T47D (cell line): ENCODE results near the gene FLAD1.

Source experiments
- DNase-seq, 2 experiments: peaks; one replicate each; pipeline versions ENCODE4 v3.0.0 to v3.0.0-alpha.2; 2011 to 2012; ENCODE audit warnings: low read depth in 1 of 2, low spot score in 1 of 2
- JUND ChIP-seq: IDR thresholded peaks from 2 replicates; pipeline ENCODE4 v1.6.1; 2012; ENCODE audit warnings: low read depth
- in situ Hi-C: cut with HindIII; loops from 2 replicates; pipeline ENCODE4 v1.10.0; 2016; ENCODE audit warnings: low sequenced_read_pairs, low pct_unique_long_range_greater_than_20kb

Gene FLAD1

GRCh38 chr1:154964359-154964758 is 18.8 kb upstream of the FLAD1 start:
- in situ Hi-C loops = no loop called here
- no peak for DNase-seq
- no peak for TF ChIP-seq JUND

GRCh38 chr1:154966111-154966510 is 17.0 kb upstream of the FLAD1 start:
- no peak for DNase-seq
- in situ Hi-C loops = no loop called here
- TF ChIP-seq JUND = no peak

GRCh38 chr1:154967331-154967950 is 15.7 kb upstream of the FLAD1 start:
- peak in 1 of 2 experiments; percentile 60 for DNase-seq
- TF ChIP-seq JUND = no peak
- in situ Hi-C loops = no loop called here

GRCh38 chr1:154968731-154969130 is 14.4 kb upstream of the FLAD1 start:
- TF ChIP-seq JUND = no peak
- no peak for DNase-seq
- in situ Hi-C loops = no loop called here

- in situ Hi-C loops = no loop called here
- TF ChIP-seq JUND = no peak
- no peak for DNase-seq
Measured at GRCh38 chr1:154969246-154969645, 13.9 kb upstream of the FLAD1 start.

GRCh38 chr1:154969860-154970452 is 13.2 kb upstream of the FLAD1 start:
- DNase-seq = no peak
- no peak for TF ChIP-seq JUND
- in situ Hi-C loops = no loop called here

GRCh38 chr1:154970631-154971340 is 12.4 kb upstream of the FLAD1 start, which contains the start of gene SHC1:
TSS of gene SHC1 (minus strand) at chr1:154970747. CDS start at chr1:154970526, 221 bp downstream.
- in situ Hi-C loops = no loop called here
- DNase-seq = peak; percentile 93 to 94
- no peak for TF ChIP-seq JUND

GRCh38 chr1:154971341-154971998 is 11.7 kb upstream of the FLAD1 start:
- peak in 1 of 2 experiments; percentile 57 for DNase-seq
- in situ Hi-C loops = no loop called here

GRCh38 chr1:154972213-154972516 is 11.0 kb upstream of the FLAD1 start:
- no peak for TF ChIP-seq JUND
- in situ Hi-C loops = no loop called here

More at GRCh38 chr1:154971341-154971998, 11.7 kb upstream of the FLAD1 start:
- no peak for TF ChIP-seq JUND

GRCh38 chr1:154972517-154973343 is 10.4 kb upstream of the FLAD1 start:
- in situ Hi-C loops = no loop called here
- TF ChIP-seq JUND = no peak
- DNase-seq = peak; percentile 49 to 93

More at GRCh38 chr1:154972213-154972516, 11.0 kb upstream of the FLAD1 start:
- no peak for DNase-seq

- DNase-seq = peak; percentile 66 to 98
- in situ Hi-C loops = no loop called here
- TF ChIP-seq JUND = no peak
Measured at GRCh38 chr1:154973344-154974101, 9.6 kb upstream of the FLAD1 start.
